AG20443 (cell line): ENCODE measurements around the gene IRAK4.
A peak's percentile ranks its signal among the peaks of the same experiment; 100 is the strongest.

ENCODE experiments used
- DNase-seq: peaks from one replicate; pipeline ENCODE4 v3.0.0; 2012; ENCODE audit warnings: low spot score, mixed read lengths

The IRAK4 gene

GRCh38 chr12:43766291-43766690 is 7.5 kb downstream of the IRAK4 start:
- DNase-seq: no peak

GRCh38 chr12:43776498-43776897 is 17.7 kb downstream of the IRAK4 start:
- DNase-seq: peak; percentile 39

GRCh38 chr12:43786899-43787693 is 28.3 kb downstream of the IRAK4 start:
- no peak for DNase-seq

- no peak for DNase-seq
Measured at GRCh38 chr12:43789941-43790340, 31.2 kb downstream of the IRAK4 start.

GRCh38 chr12:43795716-43796280 is 37.0 kb downstream of the IRAK4 start:
- DNase-seq: no peak

DNA sequence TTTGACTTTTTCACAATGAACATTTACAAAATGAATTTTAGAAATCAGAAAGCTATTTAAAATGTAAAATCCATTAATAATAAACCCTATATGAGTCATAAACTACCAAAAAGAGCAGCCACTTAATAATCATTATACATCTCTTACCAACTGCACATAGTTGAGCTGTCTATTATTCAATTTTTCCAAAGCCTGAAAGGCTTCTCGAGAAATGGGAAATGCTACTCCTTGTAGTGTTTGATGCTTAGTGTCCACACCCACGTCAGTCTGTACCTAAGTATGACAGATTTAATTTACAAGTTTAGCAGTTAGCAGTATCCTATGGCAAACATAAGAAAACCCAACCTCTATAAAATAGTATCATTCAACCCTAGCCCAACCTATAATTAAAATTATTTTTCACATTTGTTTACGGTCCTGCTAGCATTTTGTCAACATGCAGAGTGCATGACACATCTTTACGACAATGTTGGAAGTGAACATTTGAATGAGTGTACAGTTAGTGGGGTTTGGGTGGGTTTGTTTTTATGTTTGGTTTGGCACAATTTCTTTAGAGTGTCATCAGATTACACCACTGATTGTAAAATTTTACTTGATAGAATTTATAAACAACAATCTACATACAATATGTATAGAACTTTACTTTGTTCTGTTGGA is 38.9 kb downstream of the IRAK4 start:
- no peak for DNase-seq

GRCh38 chr12:43805149-43805859 is 46.6 kb downstream of the IRAK4 start:
- no peak for DNase-seq

DNA sequence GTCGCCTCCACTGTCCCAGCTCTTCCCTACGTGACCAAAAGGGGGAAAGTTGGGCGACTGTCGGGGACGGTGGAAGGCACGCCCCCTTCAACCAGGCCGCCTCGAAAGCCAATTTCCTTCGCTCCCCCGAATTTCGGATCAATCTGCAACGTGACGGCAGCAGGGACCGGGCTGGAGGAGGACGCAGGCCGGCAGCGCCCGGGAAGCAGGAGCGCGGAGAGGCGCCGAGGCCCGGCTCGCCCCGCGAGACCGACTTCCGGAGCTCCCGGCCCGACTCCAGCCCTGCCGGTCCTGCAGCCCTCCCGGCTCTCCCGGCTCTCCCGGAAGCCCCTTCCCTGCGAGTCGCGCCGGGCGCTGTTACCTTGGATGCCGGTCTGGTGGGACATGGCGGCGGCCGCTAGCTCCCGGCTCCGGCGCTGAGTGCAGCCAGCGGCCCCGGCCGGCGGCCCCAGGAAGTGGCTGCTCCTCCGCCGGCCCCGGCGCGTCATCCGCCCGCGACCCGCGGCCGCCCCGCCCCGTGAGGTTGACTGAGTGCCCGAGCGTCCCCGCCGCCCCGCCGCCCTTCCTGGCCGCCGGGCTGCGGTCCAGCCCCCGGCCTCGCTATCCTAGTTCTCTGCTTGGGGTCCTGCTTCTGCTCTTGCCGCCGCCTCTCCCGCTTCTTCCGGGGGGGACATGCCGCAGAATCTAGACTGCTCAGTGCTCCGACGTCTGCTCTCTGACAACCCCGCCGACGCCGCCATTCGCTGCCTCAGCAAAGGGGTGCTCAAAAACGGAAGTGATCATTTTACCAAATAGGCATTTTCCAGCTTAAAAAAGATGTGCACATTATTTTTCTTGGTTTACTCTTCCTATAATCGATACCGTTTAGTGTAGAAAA is 47.3 kb downstream of the IRAK4 start, which contains the start of gene TWF1:
TSS of gene TWF1 (minus strand) at position 458 of the 877 bp plus-strand sequence. CDS start at position 386, 72 bp downstream.
- DNase-seq: peak; percentile 97

DNA sequence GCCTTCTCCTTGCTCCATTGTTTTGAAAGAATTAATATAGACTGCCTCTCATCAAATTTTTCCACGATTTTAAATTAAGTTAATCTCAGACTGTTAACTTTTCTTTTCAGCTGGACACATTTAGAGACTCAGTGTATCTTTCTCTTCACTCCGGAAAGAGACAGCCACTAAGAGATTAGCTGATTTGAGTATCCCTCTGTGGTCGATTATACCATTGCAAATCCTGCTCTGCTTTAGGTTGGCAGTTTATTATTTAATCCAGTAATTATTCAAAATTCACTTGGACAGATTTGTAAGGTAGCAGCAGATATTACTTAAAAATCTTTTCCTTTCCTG is 48.0 kb downstream of the IRAK4 start:
- no peak for DNase-seq

DNA sequence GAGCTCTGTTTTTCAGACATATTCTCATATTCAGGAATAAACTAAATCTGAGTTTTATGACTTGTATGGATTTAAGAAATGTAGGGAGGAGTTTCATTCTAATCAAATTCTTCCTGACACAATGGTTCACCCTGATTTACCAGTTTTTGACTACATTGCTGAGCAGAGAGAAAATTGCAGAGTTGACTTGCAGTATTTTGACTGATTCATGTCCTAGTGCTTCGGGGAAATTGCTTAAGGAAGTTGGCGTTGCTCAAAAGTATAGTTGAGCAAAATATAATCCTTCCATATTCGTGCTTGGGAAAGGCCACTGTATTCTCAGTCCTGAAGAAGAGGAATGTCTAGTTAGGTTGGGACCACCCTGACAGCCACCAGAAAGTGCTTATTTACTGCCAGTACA is 48.6 kb downstream of the IRAK4 start:
- DNase-seq: no peak

GRCh38 chr12:43812057-43812456 is 53.3 kb downstream of the IRAK4 start:
- no peak for DNase-seq

DNA sequence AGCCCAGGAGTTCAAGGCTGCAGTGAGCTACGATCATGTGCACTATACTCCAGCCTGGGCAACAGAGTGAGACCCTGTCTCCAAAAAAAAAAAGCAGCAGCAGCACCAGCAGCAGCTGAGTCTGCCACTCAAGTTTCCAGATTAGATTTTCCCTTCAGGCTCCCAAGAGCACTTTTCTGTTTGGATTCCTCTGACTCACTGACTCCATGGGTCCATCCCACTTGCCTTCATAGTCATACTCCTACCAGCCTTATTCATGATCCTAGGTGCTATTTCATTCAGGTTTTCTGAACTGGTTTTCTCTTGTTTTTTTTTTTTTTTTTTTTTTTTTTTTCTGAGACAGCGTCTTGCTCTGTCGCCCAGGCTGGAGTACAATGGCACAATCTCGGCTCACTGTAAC is 54.2 kb downstream of the IRAK4 start:
- DNase-seq: no peak

- DNase-seq: no peak
Measured at GRCh38 chr12:43815416-43815815, 56.7 kb downstream of the IRAK4 start.

DNA sequence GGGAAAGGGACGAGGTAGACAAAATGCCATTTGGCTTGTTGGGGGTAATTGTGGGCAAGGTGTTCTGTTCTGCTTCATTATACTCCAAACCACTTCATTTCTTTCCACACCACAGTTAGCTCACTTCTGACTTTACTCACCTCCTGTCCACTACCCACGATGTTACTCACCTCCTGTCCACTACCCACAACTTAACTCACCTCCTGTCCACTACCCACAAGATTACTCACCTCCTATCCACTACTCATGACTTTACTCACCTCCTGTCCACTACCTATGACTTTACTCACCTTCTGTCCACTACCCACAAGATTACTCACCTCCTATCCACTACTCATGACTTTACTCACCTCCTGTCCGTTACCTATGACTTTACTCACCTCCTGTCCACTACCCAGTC is 57.4 kb downstream of the IRAK4 start:
- no peak for DNase-seq

GRCh38 chr12:43824207-43824775 is 65.5 kb downstream of the IRAK4 start:
- no peak for DNase-seq

DNA sequence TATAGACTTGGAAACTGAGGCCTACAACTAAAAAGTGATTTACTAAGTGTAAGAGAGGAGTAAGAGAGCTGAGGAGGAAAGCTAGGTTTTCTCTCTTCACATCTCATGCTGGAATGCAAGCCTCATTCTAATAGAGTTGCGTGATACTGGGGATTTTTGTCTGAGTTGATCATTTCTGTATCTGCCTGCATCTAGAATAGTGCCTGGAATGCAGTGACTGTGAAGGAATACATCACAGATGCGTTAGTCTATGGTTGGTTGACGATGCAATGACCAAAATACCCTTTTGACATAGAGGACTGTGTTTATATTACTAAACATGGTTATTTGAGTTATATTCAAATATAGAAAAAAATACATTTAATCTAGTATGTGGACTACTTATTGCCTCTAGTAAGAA is 67.9 kb downstream of the IRAK4 start:
- peak; percentile 10 for DNase-seq

GRCh38 chr12:43827093-43827492 is 68.3 kb downstream of the IRAK4 start:
- no peak for DNase-seq

GRCh38 chr12:43832463-43833168 is 73.9 kb downstream of the IRAK4 start:
- DNase-seq: no peak

- DNase-seq: no peak
Measured at GRCh38 chr12:43835264-43835655, 76.5 kb downstream of the IRAK4 start.

DNA sequence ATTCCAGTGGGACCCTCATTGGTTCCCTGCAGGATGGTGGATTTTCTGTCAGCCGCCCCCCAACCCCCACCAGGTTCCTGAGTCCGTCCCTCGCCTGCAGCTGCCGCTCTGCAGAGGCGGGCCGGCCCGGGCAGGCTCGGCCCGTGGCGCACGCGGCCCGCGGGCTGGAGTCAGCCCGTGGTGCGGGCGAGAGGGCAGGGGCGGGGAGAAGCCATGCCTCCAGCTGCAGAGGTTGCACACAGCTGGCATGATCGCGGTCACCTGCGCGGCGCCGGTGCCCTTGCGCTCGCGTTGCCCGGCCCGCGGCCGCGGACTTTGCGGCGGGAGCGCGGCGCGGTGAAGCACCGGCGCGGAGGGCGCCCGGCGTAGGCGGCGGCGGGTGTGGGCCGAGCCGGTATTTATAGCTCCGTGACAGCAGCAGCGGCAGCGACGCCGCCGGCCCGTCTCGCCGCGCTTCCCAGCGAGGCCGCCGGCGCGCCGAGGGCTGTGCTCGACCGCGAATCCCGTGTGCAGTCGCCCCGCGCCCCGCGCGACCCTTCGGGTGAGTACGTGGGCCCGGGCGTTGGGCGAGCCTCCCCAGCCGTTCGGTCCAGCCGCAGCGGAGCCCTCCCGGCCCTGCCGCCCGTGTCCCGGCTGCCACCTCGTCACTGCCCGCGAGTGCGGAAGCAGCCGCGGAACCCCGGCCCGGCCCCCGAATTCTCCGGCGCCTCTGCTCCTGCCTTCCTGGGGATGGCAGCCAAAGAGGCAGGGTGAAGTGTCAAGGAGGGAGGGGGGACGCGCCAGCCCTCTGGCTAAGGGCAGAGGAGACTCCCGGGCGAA is 77.1 kb downstream of the IRAK4 start, which contains the start of gene TMEM117:
TSS of gene TMEM117 (plus strand) at position 426 of the 819 bp plus-strand sequence.
- peak; percentile 89 for DNase-seq
